Kidney tubule cell (primary cell): ENCODE results near the gene A4GALT.
"Not testable (repeated sequence)": the region's sequence is repeated elsewhere in the genome, so short reads cannot be mapped to it uniquely, and the experiment has no call there.

ENCODE experiments used
- DNase-seq: peaks from one replicate; pipeline ENCODE4 v3.0.0-alpha.2; 2018; ENCODE audit warnings: low spot score

A4GALT gene

GRCh38 chr22:42682113-42682851 is 38.4 kb downstream of the A4GALT start:
- DNase-seq, result no peak

- DNase-seq, result peak; percentile 98
Measured at GRCh38 chr22:42680648-42681047, 40.0 kb downstream of the A4GALT start.

GRCh38 chr22:42679691-42680090 is 41.0 kb downstream of the A4GALT start:
- DNase-seq, result no peak

GRCh38 chr22:42678894-42679293 is 41.8 kb downstream of the A4GALT start:
- DNase-seq, result no peak

GRCh38 chr22:42677936-42678335 is 42.7 kb downstream of the A4GALT start:
- DNase-seq, result not testable (repeated sequence)

GRCh38 chr22:42676059-42676607 is 44.5 kb downstream of the A4GALT start:
- DNase-seq, result no peak

- peak; percentile 62 for DNase-seq
Measured at GRCh38 chr22:42673898-42674401, 46.7 kb downstream of the A4GALT start.

GRCh38 chr22:42673071-42673470 is 47.6 kb downstream of the A4GALT start:
- not testable (repeated sequence) for DNase-seq

GRCh38 chr22:42670921-42671709 is 49.6 kb downstream of the A4GALT start:
- peak; percentile 37 for DNase-seq

- no peak for DNase-seq
Measured at GRCh38 chr22:42670046-42670445, 50.6 kb downstream of the A4GALT start.

GRCh38 chr22:42666393-42666792 is 54.3 kb downstream of the A4GALT start:
- DNase-seq, result not testable (repeated sequence)

GRCh38 chr22:42664976-42665831 is 55.5 kb downstream of the A4GALT start:
- DNase-seq, result no peak

GRCh38 chr22:42661985-42662831 is 58.5 kb downstream of the A4GALT start:
- DNase-seq, result peak; percentile 75

- DNase-seq, result no peak
Measured at GRCh38 chr22:42656578-42656977, 64.1 kb downstream of the A4GALT start.

GRCh38 chr22:42655693-42656092 is 65.0 kb downstream of the A4GALT start:
- no peak for DNase-seq

- DNase-seq, result no peak
Measured at GRCh38 chr22:42654436-42655073, 66.1 kb downstream of the A4GALT start.

GRCh38 chr22:42653999-42654398 is 66.7 kb downstream of the A4GALT start:
- no peak for DNase-seq

- peak; percentile 77 for DNase-seq
Measured at GRCh38 chr22:42651134-42651533, 69.5 kb downstream of the A4GALT start.

GRCh38 chr22:42649246-42650099 is 71.2 kb downstream of the A4GALT start, which contains the start of gene CYB5R3:
CYB5R3 (minus strand) TSS chr22:42649392; CDS start chr22:42649315, 77 bp downstream.
- peak; percentile 87 for DNase-seq
